NOMO-1 treated with DMSO at 0.1 percent for 48 hours (cell line): ENCODE results near the gene SCUBE1.

ENCODE experiments used
- DNase-seq: peaks from one replicate; lab custom pipeline; 2025; ENCODE audit not compliant: unreplicated experiment; lab: John Stamatoyannopoulos, UW

SCUBE1 gene

GRCh38 chr22:43241138-43241597 is 102.0 kb downstream of the SCUBE1 start:
- no peak for DNase-seq

- no peak for DNase-seq
These were observed 102.6 kb downstream of the SCUBE1 start for GRCh38 chr22:43240614-43241013.

GRCh38 chr22:43239956-43240355 is 103.2 kb downstream of the SCUBE1 start:
- DNase-seq = no peak

- no peak for DNase-seq
These were observed 103.9 kb downstream of the SCUBE1 start for GRCh38 chr22:43239193-43239780.

GRCh38 chr22:43238526-43239006 is 104.6 kb downstream of the SCUBE1 start:
- DNase-seq = no peak

GRCh38 chr22:43237280-43237679 is 105.9 kb downstream of the SCUBE1 start:
- no peak for DNase-seq

GRCh38 chr22:43236411-43237166 is 106.6 kb downstream of the SCUBE1 start:
- DNase-seq = no peak

GRCh38 chr22:43235445-43236409 is 107.4 kb downstream of the SCUBE1 start:
- no peak for DNase-seq

GRCh38 chr22:43234264-43234988 is 108.7 kb downstream of the SCUBE1 start:
- no peak for DNase-seq

- DNase-seq = no peak
These were observed 109.6 kb downstream of the SCUBE1 start for GRCh38 chr22:43233529-43233928.

- DNase-seq = no peak
These were observed 110.7 kb downstream of the SCUBE1 start for GRCh38 chr22:43232445-43232844.

GRCh38 chr22:43231724-43232034 is 111.5 kb downstream of the SCUBE1 start:
- no peak for DNase-seq

GRCh38 chr22:43230971-43231723 is 112.0 kb downstream of the SCUBE1 start:
- peak; percentile 31 for DNase-seq

GRCh38 chr22:43230571-43230970 is 112.6 kb downstream of the SCUBE1 start:
- no peak for DNase-seq

- DNase-seq = no peak
These were observed 114.3 kb downstream of the SCUBE1 start for GRCh38 chr22:43228863-43229262.

GRCh38 chr22:43228330-43228729 is 114.8 kb downstream of the SCUBE1 start:
- peak; percentile 6 for DNase-seq

GRCh38 chr22:43227239-43227630 is 115.9 kb downstream of the SCUBE1 start:
- DNase-seq = no peak

- no peak for DNase-seq
These were observed 116.6 kb downstream of the SCUBE1 start for GRCh38 chr22:43226377-43227238.

GRCh38 chr22:43225609-43226008 is 117.6 kb downstream of the SCUBE1 start:
- DNase-seq = no peak
